Testis (tissue), 2 donors: ENCODE results near the gene AMZ1.

ENCODE experiments used
- POLR2A ChIP-seq: fragments of 450-650 bp; IDR thresholded peaks from one replicate; pipeline ENCODE4 v1.6.1; 2017; ENCODE audit warnings: antibody characterized with exemption, mild to moderate bottlenecking, moderate library complexity
- TF ChIP-seq, protein P1 (sequence below), 3 experiments: fragments of 450-650 bp in 2 of 3; fragments of 200-600 bp in 1 of 3; sonication (generic) in 1 of 3; IDR thresholded peaks; one replicate each; pipeline ENCODE4 v1.5.1; 2016 to 2019; ENCODE audit warnings: antibody characterized with exemption in 3 of 3, mild to moderate bottlenecking in 2 of 3, moderate library complexity in 1 of 3

DNA sequence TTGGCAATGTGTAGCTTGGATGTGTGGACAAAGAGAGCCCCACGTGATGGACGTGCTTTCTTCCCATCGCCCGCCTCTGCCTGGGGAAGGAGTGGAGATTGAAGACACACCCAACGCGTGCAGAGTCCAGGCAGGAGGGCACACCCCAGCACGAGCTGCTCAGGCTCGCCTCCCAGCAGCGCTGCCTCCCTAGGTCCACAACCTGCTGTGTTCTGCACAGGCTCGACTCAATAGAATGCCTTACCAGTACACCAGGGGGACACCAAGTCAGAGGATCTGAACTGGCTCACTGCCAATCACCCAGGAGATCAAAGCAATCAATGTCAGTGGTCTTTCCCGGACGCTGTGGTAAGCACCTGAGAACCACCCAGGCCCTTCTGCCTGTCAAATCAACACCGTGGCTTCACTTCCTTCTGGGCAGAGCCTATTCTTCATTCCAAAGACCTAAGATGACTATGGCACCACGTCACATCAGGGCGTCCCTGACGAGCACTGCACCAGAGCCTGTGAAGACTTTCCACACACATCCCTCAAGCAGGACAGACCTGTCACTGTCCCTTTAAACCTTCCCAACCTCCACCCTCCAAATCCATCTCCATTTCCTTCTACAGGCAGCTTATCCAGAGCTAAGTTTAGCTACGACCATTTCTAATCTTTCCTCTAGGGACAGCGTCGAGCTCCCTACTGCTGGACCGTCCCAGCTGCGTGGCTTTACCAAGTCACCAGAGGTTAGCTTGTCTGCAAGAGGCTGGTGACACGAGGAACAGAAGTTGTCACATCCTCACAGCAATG, 72.3 kb downstream of the AMZ1 start:
- TF ChIP-seq, protein P1, sequence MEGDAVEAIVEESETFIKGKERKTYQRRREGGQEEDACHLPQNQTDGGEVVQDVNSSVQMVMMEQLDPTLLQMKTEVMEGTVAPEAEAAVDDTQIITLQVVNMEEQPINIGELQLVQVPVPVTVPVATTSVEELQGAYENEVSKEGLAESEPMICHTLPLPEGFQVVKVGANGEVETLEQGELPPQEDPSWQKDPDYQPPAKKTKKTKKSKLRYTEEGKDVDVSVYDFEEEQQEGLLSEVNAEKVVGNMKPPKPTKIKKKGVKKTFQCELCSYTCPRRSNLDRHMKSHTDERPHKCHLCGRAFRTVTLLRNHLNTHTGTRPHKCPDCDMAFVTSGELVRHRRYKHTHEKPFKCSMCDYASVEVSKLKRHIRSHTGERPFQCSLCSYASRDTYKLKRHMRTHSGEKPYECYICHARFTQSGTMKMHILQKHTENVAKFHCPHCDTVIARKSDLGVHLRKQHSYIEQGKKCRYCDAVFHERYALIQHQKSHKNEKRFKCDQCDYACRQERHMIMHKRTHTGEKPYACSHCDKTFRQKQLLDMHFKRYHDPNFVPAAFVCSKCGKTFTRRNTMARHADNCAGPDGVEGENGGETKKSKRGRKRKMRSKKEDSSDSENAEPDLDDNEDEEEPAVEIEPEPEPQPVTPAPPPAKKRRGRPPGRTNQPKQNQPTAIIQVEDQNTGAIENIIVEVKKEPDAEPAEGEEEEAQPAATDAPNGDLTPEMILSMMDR (IDR thresholded peaks at IDR 0.05), result peak in 1 of 3 experiments; percentile 17
- no peak for TF ChIP-seq POLR2A
